Globus pallidus (tissue), 1 donor: ENCODE results near the gene GGT1.
"Not testable (repeated sequence)": the region's sequence is repeated elsewhere in the genome, so short reads cannot be mapped to it uniquely, and the experiment has no call there.

Experiments used
- DNase-seq: peaks from one replicate; pipeline ENCODE4 v3.0.0-alpha.2; 2015; ENCODE audit warnings: low spot score

Gene GGT1

DNA sequence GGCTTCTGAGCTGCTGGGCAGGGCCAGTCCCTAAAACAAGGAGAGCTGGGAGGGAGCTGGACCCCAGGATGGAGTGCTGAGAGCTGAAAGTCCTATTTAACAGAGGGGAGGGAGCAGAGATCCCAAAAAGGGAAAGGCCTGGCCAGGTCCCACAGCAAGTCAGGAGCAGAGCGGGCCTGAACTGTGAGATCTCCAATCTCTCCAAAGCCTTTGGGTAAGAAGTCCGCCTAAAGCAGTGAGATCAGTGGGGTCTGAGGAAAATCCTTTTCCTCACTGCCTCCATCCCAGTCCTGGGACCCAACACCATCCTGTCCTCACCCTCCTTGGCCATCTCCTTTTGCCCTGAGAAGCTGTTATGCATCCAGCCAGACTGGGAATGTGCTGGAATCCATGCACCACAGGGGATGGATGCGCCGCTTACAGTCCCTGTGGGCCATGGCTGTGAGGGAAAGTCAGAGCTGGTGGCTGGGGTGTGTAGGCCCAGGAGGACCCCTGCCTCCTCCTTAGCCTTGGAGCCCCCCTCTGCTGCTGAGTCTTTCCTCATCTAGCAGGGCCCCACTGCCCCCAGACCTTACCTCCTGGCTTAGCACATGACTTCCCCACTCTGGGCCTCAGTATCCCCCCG, 18.7 kb upstream of the GGT1 start:
- DNase-seq, result no peak

GRCh38 chr22:24584871-24585411, 18.1 kb upstream of the GGT1 start:
- no peak for DNase-seq

DNA sequence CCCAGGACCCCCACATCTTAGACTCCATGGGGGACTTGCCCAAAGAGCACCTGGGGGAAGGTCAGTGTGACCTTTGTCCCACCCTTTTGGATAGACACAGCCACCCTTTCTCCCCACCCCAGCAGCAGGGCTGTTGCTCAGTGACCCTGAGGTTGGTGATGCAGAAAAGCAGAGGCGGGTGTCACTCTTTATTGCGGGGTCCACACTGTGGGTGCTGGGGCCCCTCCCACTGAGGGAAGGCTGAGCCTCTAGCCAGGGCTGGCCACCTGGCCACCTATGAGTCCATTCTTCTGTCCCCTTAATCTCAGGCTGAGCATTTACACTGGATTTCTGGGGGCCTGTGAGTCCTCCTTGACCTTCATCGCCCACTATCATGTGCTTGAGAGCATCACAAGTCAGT, 17.5 kb upstream of the GGT1 start:
- no peak for DNase-seq

DNA sequence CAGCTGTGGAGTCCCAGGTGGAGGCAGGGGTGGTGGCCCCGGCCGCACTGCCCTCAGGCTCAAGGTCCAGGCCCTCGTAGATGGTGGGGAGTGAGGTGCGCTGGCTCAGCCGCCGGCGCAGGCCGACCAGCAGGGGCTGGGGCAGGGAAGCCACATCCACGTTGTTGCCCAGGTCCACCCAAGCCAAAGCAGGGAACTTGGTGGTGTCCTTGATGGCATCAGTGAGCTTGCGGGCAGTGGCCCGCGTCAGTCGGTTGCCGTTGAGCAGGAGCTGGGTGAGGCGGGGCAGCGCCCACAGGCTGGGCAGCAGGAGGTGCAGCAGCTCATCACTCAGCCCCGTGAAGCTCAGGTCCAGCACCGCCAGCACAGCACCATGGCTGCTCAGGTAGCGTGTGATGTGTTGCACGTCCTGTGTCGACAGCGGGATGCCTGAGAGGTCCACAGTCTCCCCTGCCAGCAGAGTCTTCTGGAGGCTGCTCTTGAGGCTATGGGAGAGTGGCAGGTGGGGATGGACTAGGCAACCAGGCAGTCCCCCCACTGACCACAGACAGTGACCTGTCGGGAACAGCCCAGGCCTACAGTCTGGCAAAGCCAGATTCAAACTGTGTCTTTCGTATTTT, 17.0 kb upstream of the GGT1 start:
- no peak for DNase-seq

GRCh38 chr22:24587251-24587650, 15.7 kb upstream of the GGT1 start:
- DNase-seq, result no peak

DNA sequence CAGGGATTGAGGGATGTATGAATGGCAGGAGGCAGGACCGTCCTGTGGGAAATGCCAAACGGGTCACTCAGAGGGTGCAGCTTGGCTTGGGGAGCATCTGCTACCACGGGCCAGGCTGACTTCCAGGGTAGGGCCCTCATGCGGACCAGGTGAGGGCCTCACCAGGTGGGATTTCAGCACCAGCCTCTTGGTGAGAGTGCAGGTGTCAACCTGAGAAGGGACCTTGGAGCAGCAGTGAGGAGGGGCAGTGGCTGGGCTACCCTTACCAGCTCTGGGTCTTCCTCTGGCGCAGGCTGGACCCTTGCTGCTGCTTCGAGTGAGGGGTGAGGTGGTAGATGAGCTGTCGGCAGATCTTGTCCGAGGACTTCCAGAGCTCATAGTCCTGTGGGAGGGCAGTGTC, 15.0 kb upstream of the GGT1 start:
- DNase-seq, result no peak

GRCh38 chr22:24588381-24588756, 14.6 kb upstream of the GGT1 start:
- DNase-seq, result peak; percentile 94

GRCh38 chr22:24588757-24589481, 14.1 kb upstream of the GGT1 start:
- DNase-seq, result no peak

GRCh38 chr22:24589518-24590030, 13.4 kb upstream of the GGT1 start:
- DNase-seq, result no peak

- DNase-seq, result no peak
Measured at GRCh38 chr22:24590596-24591173, 12.3 kb upstream of the GGT1 start.

DNA sequence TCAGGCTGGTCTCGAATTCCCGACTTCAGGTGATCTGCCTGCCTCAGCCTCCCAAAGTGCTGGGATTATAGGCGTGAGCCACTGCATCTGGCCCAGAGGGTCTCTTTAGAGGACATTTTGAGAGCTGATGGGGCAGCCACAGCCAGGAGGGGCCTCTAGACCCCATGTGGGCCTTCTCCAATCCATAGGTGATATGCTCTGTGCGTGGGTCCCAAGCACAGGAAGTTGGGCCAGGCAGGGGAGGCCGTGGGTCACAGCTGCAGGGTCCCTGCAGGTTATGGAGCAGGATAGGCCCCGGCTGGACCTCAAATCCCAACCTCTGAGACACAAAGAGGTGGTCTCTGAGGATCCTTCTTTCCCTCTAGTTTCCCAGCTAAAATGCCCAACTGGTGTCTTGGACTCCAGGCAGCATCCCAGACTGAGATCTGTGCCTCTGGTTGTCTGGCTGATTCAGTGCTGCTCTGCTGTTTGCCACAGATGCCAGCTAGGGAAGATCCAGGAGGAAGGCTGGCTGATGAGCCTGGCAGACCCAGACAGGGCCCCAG, 11.6 kb upstream of the GGT1 start:
- no peak for DNase-seq

DNA sequence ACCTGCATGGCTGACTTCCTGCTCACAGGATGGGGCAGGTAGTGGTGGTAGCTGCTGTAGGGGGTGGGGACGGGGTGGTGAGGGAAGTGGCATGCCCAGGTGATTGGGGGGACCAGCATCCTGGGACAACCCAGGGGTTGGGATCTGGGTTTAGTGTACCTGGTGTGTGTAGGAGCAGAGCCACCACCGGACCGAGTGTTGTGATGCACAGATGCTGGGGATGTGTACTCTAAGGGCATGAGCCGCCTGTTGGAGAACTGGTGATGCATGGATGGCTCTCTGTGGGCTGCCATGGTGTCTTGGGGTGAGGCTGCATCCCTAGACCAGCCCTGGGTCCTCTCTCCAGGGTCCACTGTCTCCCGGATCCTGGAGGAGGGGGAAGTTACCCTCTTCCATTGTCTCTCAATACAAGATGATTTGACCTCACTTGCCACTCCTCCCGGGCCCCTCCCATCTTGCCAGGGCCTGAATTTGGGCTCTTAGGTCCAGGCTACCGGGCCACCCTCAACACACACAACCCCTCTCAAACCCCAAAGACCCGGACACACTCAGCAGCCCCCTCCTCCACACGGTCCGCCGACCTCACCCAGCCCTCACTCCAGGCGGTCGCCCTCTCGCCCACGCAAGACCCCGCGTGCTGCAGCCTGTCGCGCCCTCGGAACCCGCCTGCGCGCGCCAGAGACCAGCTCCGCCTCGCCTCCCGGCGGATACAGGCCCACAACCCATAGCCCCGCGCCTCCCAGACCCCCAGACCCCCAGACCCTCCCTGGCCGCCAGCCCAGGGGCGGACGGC, 10.7 kb upstream of the GGT1 start:
- DNase-seq, result peak; percentile 26

DNA sequence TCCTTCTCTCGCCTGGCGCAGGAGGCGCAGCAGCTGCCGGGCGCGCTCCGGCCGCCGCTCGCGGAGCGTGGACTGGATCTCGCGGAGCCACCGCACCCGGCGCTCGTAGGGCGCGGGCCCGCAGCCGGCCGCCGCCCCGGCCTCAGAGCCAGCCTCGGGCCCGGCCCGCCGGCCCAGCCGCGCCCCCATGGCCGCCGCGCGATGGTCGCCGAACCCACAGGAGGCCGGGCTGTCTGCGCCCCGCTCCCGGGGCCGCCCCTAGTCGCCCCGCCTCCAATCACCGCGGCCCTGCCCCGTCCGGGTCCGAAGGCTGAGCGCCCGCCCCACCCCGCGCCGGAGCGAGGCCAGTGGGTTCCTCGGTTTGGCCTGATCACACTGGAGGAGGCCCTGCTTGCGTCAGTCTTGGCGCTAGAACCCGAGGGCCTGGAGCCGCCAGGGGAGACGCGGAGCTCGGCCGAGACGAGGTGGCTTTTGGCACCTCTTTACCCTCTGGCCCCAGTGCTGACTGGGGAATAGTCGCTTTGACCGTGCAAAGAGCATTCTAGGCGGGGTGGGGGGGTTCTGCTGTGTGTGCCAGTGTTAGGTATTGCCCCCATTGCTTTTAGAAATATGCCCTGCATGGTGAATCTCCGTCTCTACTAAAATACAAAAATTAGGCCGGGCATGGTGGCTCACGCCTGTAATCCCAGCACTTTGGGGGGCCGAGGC, 10.0 kb upstream of the GGT1 start, which contains the start of gene LRRC75B:
TSS of gene LRRC75B (minus strand) at position 223 of the 708 bp plus-strand sequence. CDS start at position 189, 34 bp downstream.
- peak; percentile 73 for DNase-seq

GRCh38 chr22:24593559-24593835, 9.5 kb upstream of the GGT1 start:
- not testable (repeated sequence) for DNase-seq

GRCh38 chr22:24593836-24594568, 9.0 kb upstream of the GGT1 start:
- DNase-seq, result no peak

GRCh38 chr22:24594569-24595120, 8.3 kb upstream of the GGT1 start:
- DNase-seq, result no peak

DNA sequence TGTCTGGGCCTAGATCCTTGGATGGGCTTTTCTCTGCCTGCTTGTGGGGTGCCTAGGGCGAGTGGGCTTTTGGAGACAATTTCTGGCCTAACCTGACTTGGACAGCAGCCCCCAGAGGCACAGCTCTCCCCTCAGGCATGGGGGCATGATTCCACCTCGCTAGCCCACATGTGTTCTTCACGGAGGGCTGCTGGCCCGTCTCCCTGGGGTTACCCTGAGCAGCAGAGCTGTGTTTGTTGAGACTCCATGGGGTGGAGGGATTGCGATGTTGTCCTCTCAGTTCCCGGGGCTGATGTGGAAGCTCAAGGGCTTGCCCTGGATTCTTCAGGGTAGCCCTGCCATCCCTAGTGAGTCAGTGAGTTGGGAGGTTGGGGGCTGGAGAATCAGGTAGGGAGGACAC, 7.8 kb upstream of the GGT1 start:
- DNase-seq, result no peak

DNA sequence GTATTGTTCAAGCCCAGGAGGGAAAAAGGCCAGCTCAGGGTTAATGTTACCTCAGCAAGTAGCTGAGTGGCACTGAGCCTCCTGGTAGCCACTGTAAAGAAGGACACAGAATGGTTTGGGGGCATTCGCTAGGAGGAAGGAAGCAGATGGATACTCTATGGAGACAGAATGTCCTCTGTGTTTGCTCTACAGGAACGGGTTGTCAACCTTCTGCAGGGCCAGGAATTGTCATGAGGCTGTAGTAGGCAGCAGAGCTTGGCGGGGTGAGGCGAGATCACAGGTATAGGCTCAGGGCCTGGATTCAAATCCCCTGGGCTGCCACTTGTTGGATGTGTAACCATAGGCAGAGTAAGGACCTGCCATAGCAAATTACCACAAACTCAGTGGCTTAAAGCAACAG, 7.1 kb upstream of the GGT1 start:
- DNase-seq, result no peak

- not testable (repeated sequence) for DNase-seq
Measured at GRCh38 chr22:24597076-24597475, 5.9 kb upstream of the GGT1 start.

DNA sequence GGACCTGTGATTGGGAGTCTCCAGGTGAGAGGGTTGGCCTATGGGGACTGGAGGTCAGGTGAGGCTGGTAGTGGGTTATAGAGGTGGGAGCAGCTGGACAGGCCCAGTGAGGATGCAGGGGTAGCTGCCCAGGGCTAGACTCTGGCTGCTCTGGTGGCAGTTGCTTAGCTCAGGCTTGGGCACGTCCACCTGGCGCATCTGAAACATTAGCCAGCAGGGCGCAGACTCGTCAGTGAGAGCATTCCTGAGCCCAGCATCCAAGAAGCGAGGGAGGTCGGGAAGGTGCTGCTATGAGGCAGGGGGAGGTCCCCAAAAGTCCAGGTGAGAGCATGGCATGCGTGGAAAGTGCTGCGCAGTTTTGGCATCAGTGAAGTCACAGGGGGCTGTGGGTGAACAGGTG, 3.5 kb upstream of the GGT1 start:
- DNase-seq, result no peak
